RWPE2 (cell line): ENCODE data around the gene ARHGEF10L.

ENCODE experiments used
- ATAC-seq: fragments of 200-7000 bp; cut with Tn5 transposase; 3 replicates; pipeline ENCODE4 v1.9.1; 2021; ENCODE audit warnings: low read depth
- DNase-seq: peaks from one replicate; pipeline ENCODE4 v3.0.0-alpha.2; 2020; ENCODE audit warnings: low spot score
- H3K27ac ChIP-seq: fragments of 450-650 bp; 2 replicates; pipeline ENCODE4 v1.5.1; 2017; ENCODE audit warnings: mild to moderate bottlenecking; ENCODE audit not compliant: poor library complexity, severe bottlenecking
- H3K27me3 ChIP-seq: fragments of 250-450 bp; sonication (Bioruptor Pico); 2 replicates; pipeline ENCODE4 v1.5.1; 2021; ENCODE audit warnings: mild to moderate bottlenecking, moderate library complexity; ENCODE audit not compliant: insufficient read depth, poor library complexity, severe bottlenecking
- H3K36me3 ChIP-seq: fragments of 250-450 bp; sonication (Bioruptor Pico); 2 replicates; pipeline ENCODE4 v1.5.1; 2020; ENCODE audit warnings: low read depth, mild to moderate bottlenecking, moderate library complexity
- H3K4me1 ChIP-seq: fragments of 250-450 bp; sonication (Bioruptor Pico); 2 replicates; pipeline ENCODE4 v1.5.1; 2021; ENCODE audit warnings: mild to moderate bottlenecking, moderate library complexity; ENCODE audit not compliant: insufficient read depth, poor library complexity, severe bottlenecking
- H3K4me3 ChIP-seq: fragments of 250-450 bp; sonication (Bioruptor Pico); 2 replicates; pipeline ENCODE4 v1.5.1; 2021; ENCODE audit warnings: mild to moderate bottlenecking, moderate library complexity; ENCODE audit not compliant: severe bottlenecking
- H3K9me3 ChIP-seq: fragments of 250-450 bp; sonication (Bioruptor Pico); 2 replicates; pipeline ENCODE4 v1.5.1; 2021; ENCODE audit warnings: mild to moderate bottlenecking, moderate library complexity; ENCODE audit not compliant: severe bottlenecking
- CTCF ChIP-seq: fragments of 450-650 bp; IDR thresholded peaks from one replicate; pipeline ENCODE4 v1.5.1; 2017; ENCODE audit warnings: mild to moderate bottlenecking, moderate library complexity; ENCODE audit not compliant: poor library complexity, severe bottlenecking

Gene ARHGEF10L

GRCh38 chr1:17521946-17522612, 17.4 kb upstream of the ARHGEF10L start:
- H3K27me3 ChIP-seq: no peaks in the 10 kb centered on the region
- no peak for ATAC-seq

GRCh38 chr1:17523321-17524041, 16.0 kb upstream of the ARHGEF10L start:
- Histone ChIP-seq H3K4me3 (no peak overlapping the region), H3K36me3 (no peaks in the 10 kb centered on the region), H3K4me1 (peaks cover 8% of the 10 kb centered on the region), H3K9me3 (no peaks in the 10 kb centered on the region), H3K27ac (no peak overlapping the region), H3K27me3 (no peaks in the 10 kb centered on the region)
- TF ChIP-seq CTCF: no peak
- ATAC-seq (no peak), DNase-seq (no peak)

More at GRCh38 chr1:17521946-17522612, 17.4 kb upstream of the ARHGEF10L start:
- H3K36me3 ChIP-seq: no peaks in the 10 kb centered on the region
- no peaks in the 10 kb centered on the region for H3K9me3 ChIP-seq
- no peak for DNase-seq
- no peak for TF ChIP-seq CTCF
- H3K27ac ChIP-seq: no peak overlapping the region
- no peak overlapping the region for H3K4me3 ChIP-seq
- peaks cover 8% of the 10 kb centered on the region for H3K4me1 ChIP-seq

GRCh38 chr1:17524645-17525044, 14.9 kb upstream of the ARHGEF10L start:
- no peak for TF ChIP-seq CTCF
- H3K9me3 ChIP-seq: no peaks in the 10 kb centered on the region
- H3K36me3 ChIP-seq: no peaks in the 10 kb centered on the region
- H3K4me1 ChIP-seq: peaks cover 8% of the 10 kb centered on the region
- H3K4me3 ChIP-seq: no peak overlapping the region
- H3K27me3 ChIP-seq: no peaks in the 10 kb centered on the region
- H3K27ac ChIP-seq: no peak overlapping the region
- no peak for DNase-seq
- ATAC-seq: no peak

- H3K4me1 ChIP-seq: no peaks in the 10 kb centered on the region
- no peaks in the 10 kb centered on the region for H3K27me3 ChIP-seq
- H3K36me3 ChIP-seq: no peaks in the 10 kb centered on the region
- H3K4me3 ChIP-seq: no peak overlapping the region
- H3K9me3 ChIP-seq: no peaks in the 10 kb centered on the region
- H3K27ac ChIP-seq: no peak overlapping the region
- DNase-seq (no peak), ATAC-seq (no peak)
- no peak for TF ChIP-seq CTCF
Observed at GRCh38 chr1:17525996-17526686, 13.4 kb upstream of the ARHGEF10L start.
